ENCODE results near the gene KIF2C.

DNA sequence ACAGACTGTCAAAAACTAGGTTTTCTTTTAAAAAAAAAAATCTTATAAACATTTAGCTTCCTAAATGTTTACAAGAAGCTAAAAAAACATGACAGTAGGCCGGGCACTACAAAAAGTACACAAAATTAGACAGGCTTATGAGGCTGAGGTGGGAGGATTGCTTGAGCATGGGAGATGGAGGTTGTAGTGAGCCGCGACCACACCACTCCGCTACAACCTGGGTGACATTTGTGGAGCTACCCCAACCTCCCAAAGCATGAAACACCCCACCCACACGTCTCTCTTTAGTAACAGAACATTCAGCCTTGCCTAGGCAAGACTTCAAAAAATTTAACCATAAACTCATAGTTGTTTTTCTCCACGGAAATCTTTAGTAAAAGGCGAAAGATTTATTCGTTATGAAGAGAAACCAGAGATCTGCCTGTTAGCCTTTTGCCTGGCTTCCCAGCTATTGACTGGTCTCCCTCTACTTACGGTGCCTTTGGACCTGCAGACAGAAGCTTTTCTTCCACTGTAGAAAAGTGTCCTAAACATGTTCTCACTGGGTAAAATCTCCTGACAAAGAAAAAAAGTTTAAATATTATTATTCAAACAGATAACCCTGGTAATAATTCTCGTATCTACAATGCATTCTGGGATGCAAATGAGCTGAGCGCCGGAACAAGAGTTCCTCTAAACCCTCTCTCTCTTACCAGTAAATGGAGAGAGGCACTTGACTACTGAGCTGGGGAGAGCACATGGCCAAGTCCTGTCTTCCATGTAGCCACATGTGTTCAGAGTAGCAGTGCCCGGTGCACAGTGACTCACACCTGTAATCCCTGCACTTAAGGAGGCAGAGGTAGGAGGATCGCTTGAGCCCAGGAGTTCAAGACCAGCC lies 17.9 kb upstream of the KIF2C start:
- TF ChIP-seq MAZ (IDR thresholded peaks at IDR 0.05; ENCODE audit: borderline replicate concordance, low read depth, low read length) (no peak), POLR2A (IDR thresholded peaks at IDR 0.05; ENCODE audit: low read depth, low read length) (peak; percentile 99)

Measured in IMR-90 (cell line).